ENCODE data around the gene FAH. TPM values are rescaled to one million over a fixed set of nuclear protein-coding genes. Genes with fewer than 3 reads are reported as not detected.
A peak's percentile ranks its signal among the peaks of the same experiment; 100 is the strongest.

FAH gene
- total RNA-seq, 1 donor from 2014 or later: 21.9 TPM

DNA sequence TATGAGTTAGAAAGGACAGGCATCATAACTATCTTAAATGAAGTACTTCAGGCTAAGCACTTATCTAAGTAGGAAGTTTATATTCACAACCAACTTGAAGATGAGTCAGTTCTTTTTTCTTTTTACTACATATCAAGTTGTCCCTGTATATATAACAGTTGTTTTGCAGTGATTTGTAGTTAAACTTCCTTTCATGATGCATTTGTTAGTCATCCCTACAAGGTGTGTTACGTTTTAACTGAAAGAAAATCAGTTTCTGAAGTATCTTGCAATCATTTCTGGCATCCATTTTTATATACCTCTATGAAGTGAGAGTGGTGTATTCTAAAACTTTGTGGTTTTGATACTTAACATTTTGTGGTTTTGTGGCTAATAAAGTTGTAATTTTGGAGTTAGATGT is 47.2 kb upstream of the FAH start:
- peak overlapping the region; percentile 43 for H3K4me2 ChIP-seq (ENCODE audit: low read length)

DNA sequence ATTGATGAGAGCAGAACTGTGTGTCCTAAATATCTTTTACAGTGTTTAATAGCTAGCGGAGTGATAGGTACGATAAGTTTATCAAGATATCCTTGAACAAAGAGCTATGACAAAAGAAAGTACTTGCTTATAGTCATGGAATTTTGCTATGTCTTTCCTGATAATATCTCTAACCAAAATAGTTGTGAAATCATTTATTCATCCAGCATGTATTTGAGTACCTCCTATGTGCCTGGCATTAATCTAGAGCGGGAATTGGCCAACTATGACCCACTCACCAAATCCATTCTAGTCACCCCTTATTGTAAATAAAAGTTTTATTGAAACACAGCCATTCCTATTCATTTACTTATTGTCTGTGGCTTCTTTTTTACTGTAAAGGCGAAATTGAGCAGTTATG is 46.7 kb upstream of the FAH start:
- Histone ChIP-seq H3K79me2 (ENCODE audit: insufficient read depth, low read length) (peaks cover 58% of the 10 kb centered on the region), H3K36me3 (ENCODE audit: insufficient read depth, low read length) (no peaks in the 10 kb centered on the region), H3K9ac (ENCODE audit: low read length) (no peak overlapping the region), H3K4me2 (ENCODE audit: low read length) (peak overlapping the region; percentile 43), H4K20me1 (ENCODE audit: insufficient read depth, low read length) (peaks cover 88% of the 10 kb centered on the region), H3K27ac (ENCODE audit: low read depth, low read length) (peak overlapping the region; percentile 24), H3K4me3 (ENCODE audit: insufficient read depth, low read depth, low read length) (no peak overlapping the region), H3K27me3 (ENCODE audit: insufficient read depth, low read length) (no peaks in the 10 kb centered on the region), H3K9me3 (ENCODE audit: insufficient read depth, low read depth, low read length) (no peaks in the 10 kb centered on the region), H2AFZ (ENCODE audit: low read depth, low read length) (no peak overlapping the region), H3K4me1 (ENCODE audit: insufficient read depth, low read length) (peaks cover 14% of the 10 kb centered on the region)
- H3K4me3 Mint-ChIP-seq (ENCODE audit: unreplicated experiment): no peak overlapping the region
- DNase-seq (ENCODE audit: low read depth) (peak; percentile 77), FAIRE-seq (no peak)
- H3K27ac Mint-ChIP-seq (ENCODE audit: unreplicated experiment): no peak overlapping the region
- TF ChIP-seq, protein P1, sequence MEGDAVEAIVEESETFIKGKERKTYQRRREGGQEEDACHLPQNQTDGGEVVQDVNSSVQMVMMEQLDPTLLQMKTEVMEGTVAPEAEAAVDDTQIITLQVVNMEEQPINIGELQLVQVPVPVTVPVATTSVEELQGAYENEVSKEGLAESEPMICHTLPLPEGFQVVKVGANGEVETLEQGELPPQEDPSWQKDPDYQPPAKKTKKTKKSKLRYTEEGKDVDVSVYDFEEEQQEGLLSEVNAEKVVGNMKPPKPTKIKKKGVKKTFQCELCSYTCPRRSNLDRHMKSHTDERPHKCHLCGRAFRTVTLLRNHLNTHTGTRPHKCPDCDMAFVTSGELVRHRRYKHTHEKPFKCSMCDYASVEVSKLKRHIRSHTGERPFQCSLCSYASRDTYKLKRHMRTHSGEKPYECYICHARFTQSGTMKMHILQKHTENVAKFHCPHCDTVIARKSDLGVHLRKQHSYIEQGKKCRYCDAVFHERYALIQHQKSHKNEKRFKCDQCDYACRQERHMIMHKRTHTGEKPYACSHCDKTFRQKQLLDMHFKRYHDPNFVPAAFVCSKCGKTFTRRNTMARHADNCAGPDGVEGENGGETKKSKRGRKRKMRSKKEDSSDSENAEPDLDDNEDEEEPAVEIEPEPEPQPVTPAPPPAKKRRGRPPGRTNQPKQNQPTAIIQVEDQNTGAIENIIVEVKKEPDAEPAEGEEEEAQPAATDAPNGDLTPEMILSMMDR (IDR thresholded peaks at IDR 0.05; ENCODE audit: insufficient read depth, low read depth, low read length): no peak
- TF ChIP-seq EZH2 (IDR thresholded peaks at IDR 0.05; ENCODE audit: insufficient read depth, low read length): no peak
- no peaks in the 10 kb centered on the region for H3K36me3 Mint-ChIP-seq (ENCODE audit: low read depth, unreplicated experiment)
- peaks cover 16% of the 10 kb centered on the region for H3K4me1 Mint-ChIP-seq (ENCODE audit: low read depth, unreplicated experiment)
- no peaks in the 10 kb centered on the region for H3K27me3 Mint-ChIP-seq (ENCODE audit: low read depth, unreplicated experiment)
- H3K9me3 Mint-ChIP-seq (ENCODE audit: unreplicated experiment): no peaks in the 10 kb centered on the region

More for the DNA sequence above, 47.2 kb upstream of the FAH start:
- no peak overlapping the region for H3K9ac ChIP-seq (ENCODE audit: low read length)
- DNase-seq (ENCODE audit: low read depth): peak; percentile 83
- Mint-ChIP-seq H3K9me3 (ENCODE audit: unreplicated experiment) (no peaks in the 10 kb centered on the region), H3K36me3 (ENCODE audit: low read depth, unreplicated experiment) (no peaks in the 10 kb centered on the region), H3K4me3 (ENCODE audit: unreplicated experiment) (no peak overlapping the region), H3K4me1 (ENCODE audit: low read depth, unreplicated experiment) (peaks cover 16% of the 10 kb centered on the region), H3K27me3 (ENCODE audit: low read depth, unreplicated experiment) (no peaks in the 10 kb centered on the region), H3K27ac (ENCODE audit: unreplicated experiment) (no peak overlapping the region)
- H3K36me3 ChIP-seq (ENCODE audit: insufficient read depth, low read length): no peaks in the 10 kb centered on the region
- TF ChIP-seq, protein P1 (IDR thresholded peaks at IDR 0.05; ENCODE audit: insufficient read depth, low read depth, low read length): no peak
- TF ChIP-seq EZH2 (IDR thresholded peaks at IDR 0.05; ENCODE audit: insufficient read depth, low read length): no peak
- H3K4me3 ChIP-seq (ENCODE audit: insufficient read depth, low read depth, low read length): no peak overlapping the region
- peaks cover 88% of the 10 kb centered on the region for H4K20me1 ChIP-seq (ENCODE audit: insufficient read depth, low read length)
- H2AFZ ChIP-seq (ENCODE audit: low read depth, low read length): no peak overlapping the region
- FAIRE-seq: no peak
- H3K27ac ChIP-seq (ENCODE audit: low read depth, low read length): peak overlapping the region; percentile 24
- H3K79me2 ChIP-seq (ENCODE audit: insufficient read depth, low read length): peaks cover 59% of the 10 kb centered on the region
- no peaks in the 10 kb centered on the region for H3K9me3 ChIP-seq (ENCODE audit: insufficient read depth, low read depth, low read length)
- peaks cover 14% of the 10 kb centered on the region for H3K4me1 ChIP-seq (ENCODE audit: insufficient read depth, low read length)
- no peaks in the 10 kb centered on the region for H3K27me3 ChIP-seq (ENCODE audit: insufficient read depth, low read length)

DNA sequence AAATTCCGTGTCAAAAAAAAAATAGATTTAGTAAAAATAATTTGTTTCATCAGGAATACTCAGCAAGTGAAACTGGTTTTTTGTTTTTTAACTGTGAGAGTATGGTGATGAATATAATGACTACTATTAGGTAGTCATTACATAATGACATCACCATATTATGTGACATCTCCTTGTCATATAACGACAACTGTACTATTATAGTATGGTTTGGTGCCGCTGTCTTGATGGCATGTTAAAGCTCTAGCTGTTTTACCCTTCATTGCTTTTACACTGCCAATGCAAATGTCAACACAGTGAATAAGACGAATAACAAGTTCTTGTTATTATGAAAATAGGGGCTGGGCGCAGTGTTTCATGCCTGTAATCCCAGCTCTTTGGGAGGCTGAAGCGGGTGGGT is 45.6 kb upstream of the FAH start:
- FAIRE-seq: no peak
- no peak for TF ChIP-seq EZH2 (IDR thresholded peaks at IDR 0.05; ENCODE audit: insufficient read depth, low read length)
- TF ChIP-seq, protein P1 (IDR thresholded peaks at IDR 0.05; ENCODE audit: insufficient read depth, low read depth, low read length): no peak
- no peak overlapping the region for H3K4me3 Mint-ChIP-seq (ENCODE audit: unreplicated experiment)
- H3K4me1 ChIP-seq (ENCODE audit: insufficient read depth, low read length): peaks cover 14% of the 10 kb centered on the region
- no peaks in the 10 kb centered on the region for H3K9me3 ChIP-seq (ENCODE audit: insufficient read depth, low read depth, low read length)
- H3K4me2 ChIP-seq (ENCODE audit: low read length): no peak overlapping the region
- H3K4me1 Mint-ChIP-seq (ENCODE audit: low read depth, unreplicated experiment): peaks cover 19% of the 10 kb centered on the region
- H4K20me1 ChIP-seq (ENCODE audit: insufficient read depth, low read length): peaks cover 90% of the 10 kb centered on the region
- H3K27ac Mint-ChIP-seq (ENCODE audit: unreplicated experiment): no peak overlapping the region
- H3K36me3 Mint-ChIP-seq (ENCODE audit: low read depth, unreplicated experiment): no peaks in the 10 kb centered on the region
- no peak for DNase-seq (ENCODE audit: low read depth)
- H3K9ac ChIP-seq (ENCODE audit: low read length): no peak overlapping the region
- no peaks in the 10 kb centered on the region for H3K27me3 Mint-ChIP-seq (ENCODE audit: low read depth, unreplicated experiment)
- no peaks in the 10 kb centered on the region for H3K27me3 ChIP-seq (ENCODE audit: insufficient read depth, low read length)
- no peaks in the 10 kb centered on the region for H3K9me3 Mint-ChIP-seq (ENCODE audit: unreplicated experiment)
- no peak overlapping the region for H3K4me3 ChIP-seq (ENCODE audit: insufficient read depth, low read depth, low read length)
- no peak overlapping the region for H3K27ac ChIP-seq (ENCODE audit: low read depth, low read length)
- H3K79me2 ChIP-seq (ENCODE audit: insufficient read depth, low read length): peaks cover 58% of the 10 kb centered on the region
- H3K36me3 ChIP-seq (ENCODE audit: insufficient read depth, low read length): no peaks in the 10 kb centered on the region
- no peak overlapping the region for H2AFZ ChIP-seq (ENCODE audit: low read depth, low read length)

All from astrocyte (in vitro differentiated cells and primary cell).